Fibroblast of upper back skin (primary cell): ENCODE data around the gene CNTN6.
A peak's percentile ranks its signal among the peaks of the same experiment; 100 is the strongest.

Source experiments
- DNase-seq: peaks from one replicate; pipeline ENCODE4 v3.0.0-alpha.2; 2013

CNTN6 gene

GRCh38 chr3:1183320-1184048 lies 90.7 kb downstream of the CNTN6 start:
- DNase-seq, result peak; percentile 96

- peak; percentile 94 for DNase-seq
Measured at GRCh38 chr3:1190569-1190968, 97.7 kb downstream of the CNTN6 start.

GRCh38 chr3:1191026-1191425 lies 98.2 kb downstream of the CNTN6 start:
- DNase-seq, result peak; percentile 72

GRCh38 chr3:1195947-1196346 lies 103.1 kb downstream of the CNTN6 start:
- peak; percentile 96 for DNase-seq

- DNase-seq, result no peak
Measured at GRCh38 chr3:1197051-1197450, 104.2 kb downstream of the CNTN6 start.

GRCh38 chr3:1200371-1200770 lies 107.5 kb downstream of the CNTN6 start:
- no peak for DNase-seq

- DNase-seq, result peak; percentile 65
Measured at GRCh38 chr3:1207904-1208303, 115.1 kb downstream of the CNTN6 start.

- peak; percentile 88 for DNase-seq
Measured at GRCh38 chr3:1214933-1215332, 122.1 kb downstream of the CNTN6 start.

- peak; percentile 45 for DNase-seq
Measured at GRCh38 chr3:1216856-1217255, 124.0 kb downstream of the CNTN6 start.

- DNase-seq, result no peak
Measured at GRCh38 chr3:1227111-1227510, 134.3 kb downstream of the CNTN6 start.

- no peak for DNase-seq
Measured at GRCh38 chr3:1228289-1228688, 135.5 kb downstream of the CNTN6 start.

- no peak for DNase-seq
Measured at GRCh38 chr3:1230920-1231319, 138.1 kb downstream of the CNTN6 start.

GRCh38 chr3:1232276-1232675 lies 139.5 kb downstream of the CNTN6 start:
- DNase-seq, result no peak

- peak; percentile 12 for DNase-seq
Measured at GRCh38 chr3:1235526-1236120, 142.8 kb downstream of the CNTN6 start.

GRCh38 chr3:1251282-1252060 lies 158.6 kb downstream of the CNTN6 start:
- peak; percentile 77 for DNase-seq

GRCh38 chr3:1252061-1252430 lies 159.2 kb downstream of the CNTN6 start:
- no peak for DNase-seq

GRCh38 chr3:1262246-1262645 lies 169.4 kb downstream of the CNTN6 start:
- DNase-seq, result no peak

- no peak for DNase-seq
Measured at GRCh38 chr3:1263121-1263520, 170.3 kb downstream of the CNTN6 start.

- DNase-seq, result peak; percentile 12
Measured at GRCh38 chr3:1269808-1270207, 177.0 kb downstream of the CNTN6 start.

GRCh38 chr3:1272546-1273265 lies 179.9 kb downstream of the CNTN6 start:
- DNase-seq, result peak; percentile 8

GRCh38 chr3:1275495-1275894 lies 182.7 kb downstream of the CNTN6 start:
- DNase-seq, result peak; percentile 11

- DNase-seq, result no peak
Measured at GRCh38 chr3:1287815-1288214, 195.0 kb downstream of the CNTN6 start.

GRCh38 chr3:1288805-1289494 lies 196.1 kb downstream of the CNTN6 start:
- DNase-seq, result no peak
